GM13977 (cell line): ENCODE results near the gene BDKRB1.

Experiments used
- DNase-seq: peaks from one replicate; pipeline ENCODE4 v3.0.0; 2012; ENCODE audit warnings: low spot score
- in situ Hi-C: fragments of 300-500 bp; cut with MboI; formaldehyde crosslinking; loops from one replicate; pipeline ENCODE4 v1.12.0; 2022; ENCODE audit warnings: low sequenced_read_pairs, low pct_unique_long_range_greater_than_20kb, mixed read lengths, inconsistent platforms; ENCODE audit not compliant: unreplicated experiment
- TF ChIP-seq, protein P1 (sequence below): IDR thresholded peaks from 2 replicates; pipeline ENCODE4 v1.5.1; 2012; ENCODE audit warnings: mild to moderate bottlenecking, control low read depth; ENCODE audit not compliant: insufficient read depth; ENCODE audit errors: extremely low read depth, missing control alignments

Gene BDKRB1

DNA sequence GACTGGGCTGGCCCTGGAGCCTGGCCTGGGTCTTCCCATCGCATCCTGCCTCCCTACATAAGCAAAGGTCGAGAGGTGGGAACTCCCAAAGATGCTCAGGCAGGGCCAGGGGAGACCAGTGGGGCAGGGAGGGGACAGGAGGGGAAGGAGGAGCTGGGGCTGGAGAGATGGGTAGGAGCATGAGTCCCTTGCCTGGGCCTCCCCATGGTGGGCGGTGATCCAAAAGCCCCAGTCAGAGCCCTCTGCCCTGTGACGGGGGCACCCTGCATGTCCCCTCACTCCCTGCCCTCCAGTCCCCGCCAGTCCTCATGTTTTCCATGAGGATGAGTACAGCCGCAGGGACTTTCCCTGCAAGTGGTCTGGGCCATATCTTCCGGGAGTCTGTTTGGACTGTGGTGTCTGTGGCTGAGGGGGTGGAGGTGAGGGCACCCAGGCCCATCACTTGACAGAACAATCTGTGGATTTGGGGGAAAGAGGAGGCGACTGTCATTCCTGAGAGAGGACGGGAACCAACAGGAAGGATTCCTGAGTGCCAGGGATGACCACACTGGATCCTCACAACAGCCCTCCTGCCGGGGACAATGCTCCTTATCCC, 42.0 kb upstream of the BDKRB1 start:
- in situ Hi-C loops: no loop called here
- no peak for DNase-seq
- TF ChIP-seq, protein P1, sequence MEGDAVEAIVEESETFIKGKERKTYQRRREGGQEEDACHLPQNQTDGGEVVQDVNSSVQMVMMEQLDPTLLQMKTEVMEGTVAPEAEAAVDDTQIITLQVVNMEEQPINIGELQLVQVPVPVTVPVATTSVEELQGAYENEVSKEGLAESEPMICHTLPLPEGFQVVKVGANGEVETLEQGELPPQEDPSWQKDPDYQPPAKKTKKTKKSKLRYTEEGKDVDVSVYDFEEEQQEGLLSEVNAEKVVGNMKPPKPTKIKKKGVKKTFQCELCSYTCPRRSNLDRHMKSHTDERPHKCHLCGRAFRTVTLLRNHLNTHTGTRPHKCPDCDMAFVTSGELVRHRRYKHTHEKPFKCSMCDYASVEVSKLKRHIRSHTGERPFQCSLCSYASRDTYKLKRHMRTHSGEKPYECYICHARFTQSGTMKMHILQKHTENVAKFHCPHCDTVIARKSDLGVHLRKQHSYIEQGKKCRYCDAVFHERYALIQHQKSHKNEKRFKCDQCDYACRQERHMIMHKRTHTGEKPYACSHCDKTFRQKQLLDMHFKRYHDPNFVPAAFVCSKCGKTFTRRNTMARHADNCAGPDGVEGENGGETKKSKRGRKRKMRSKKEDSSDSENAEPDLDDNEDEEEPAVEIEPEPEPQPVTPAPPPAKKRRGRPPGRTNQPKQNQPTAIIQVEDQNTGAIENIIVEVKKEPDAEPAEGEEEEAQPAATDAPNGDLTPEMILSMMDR: no peak

DNA sequence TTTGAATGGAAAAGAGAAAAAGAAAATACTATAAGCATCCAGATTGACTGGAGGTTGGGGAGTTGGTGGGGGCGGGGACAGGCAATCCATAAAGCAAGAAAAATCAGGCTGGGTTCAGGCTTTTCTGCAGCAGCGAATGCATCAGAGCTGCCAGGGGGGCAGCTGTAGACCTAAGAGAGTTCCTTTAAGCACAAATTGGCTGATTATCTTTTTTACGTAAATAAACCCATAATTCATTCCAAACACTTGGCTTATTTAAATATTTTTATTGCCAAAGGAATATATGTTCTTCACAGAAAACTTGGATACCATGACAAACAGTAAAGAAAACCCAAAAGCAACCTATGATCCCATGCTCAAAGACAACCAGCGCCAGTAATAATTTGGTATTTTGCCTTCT, 41.2 kb upstream of the BDKRB1 start:
- TF ChIP-seq, protein P1: no peak
- in situ Hi-C loops: no loop called here
- DNase-seq: no peak

DNA sequence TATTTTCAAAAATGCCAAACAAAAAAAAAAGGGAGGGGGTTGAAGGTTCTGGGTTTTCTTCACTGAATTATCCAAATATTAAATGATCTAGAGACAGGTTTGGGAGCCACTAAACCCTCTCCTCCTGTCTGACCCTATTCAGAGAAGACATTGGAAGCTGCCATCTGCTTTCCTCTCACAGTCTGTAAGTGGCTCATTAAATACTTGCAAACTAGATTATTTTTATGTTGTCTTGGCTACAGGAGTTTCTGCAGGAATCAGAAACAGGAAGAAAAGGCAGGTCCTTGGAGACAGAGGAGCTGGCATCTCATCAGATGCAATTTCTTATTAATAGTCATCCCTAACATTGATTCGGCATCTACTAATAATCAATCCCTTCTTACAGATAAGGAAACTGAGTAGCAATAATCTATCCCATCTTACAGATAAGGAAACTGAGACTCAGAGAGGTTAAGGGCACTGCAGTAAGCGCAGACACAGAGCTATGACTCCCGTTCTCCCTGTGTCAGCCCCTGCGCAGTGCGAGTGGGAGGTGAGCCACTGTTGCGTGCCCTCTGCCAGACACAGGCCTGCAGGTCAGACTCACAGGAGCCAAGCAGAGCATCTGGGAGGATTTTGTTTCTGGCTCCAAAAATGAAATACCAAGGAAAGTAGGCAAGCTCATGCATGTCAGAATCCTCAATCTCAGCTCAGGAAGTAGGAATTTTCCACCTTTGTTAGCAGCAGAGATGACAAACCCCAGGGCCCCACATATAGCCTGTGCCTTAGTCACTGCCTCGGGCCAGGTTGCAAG, 40.4 kb upstream of the BDKRB1 start:
- in situ Hi-C loops: no loop called here
- no peak for DNase-seq
- TF ChIP-seq, protein P1: no peak

DNA sequence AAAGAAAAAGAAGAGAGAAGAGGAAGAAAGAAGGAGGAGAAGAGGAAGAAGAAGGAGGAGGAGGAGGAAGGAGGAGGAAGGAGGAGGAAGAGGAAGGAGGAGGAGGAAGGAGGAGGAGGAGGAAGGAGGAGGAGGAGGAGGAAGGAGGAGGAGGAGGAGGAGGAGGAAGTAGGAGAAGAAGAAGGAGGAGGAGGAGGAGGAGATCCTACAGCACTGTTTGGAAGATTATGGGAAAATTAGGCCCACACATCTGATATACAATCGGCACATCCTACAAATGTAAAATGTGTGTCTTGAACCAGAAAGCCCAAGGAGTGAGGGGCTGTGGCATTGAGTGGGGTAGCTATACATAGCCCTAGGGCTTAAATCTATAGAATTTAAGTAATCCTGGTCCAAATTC, 39.4 kb upstream of the BDKRB1 start:
- in situ Hi-C loops: no loop called here
- DNase-seq: no peak
- TF ChIP-seq, protein P1: no peak

DNA sequence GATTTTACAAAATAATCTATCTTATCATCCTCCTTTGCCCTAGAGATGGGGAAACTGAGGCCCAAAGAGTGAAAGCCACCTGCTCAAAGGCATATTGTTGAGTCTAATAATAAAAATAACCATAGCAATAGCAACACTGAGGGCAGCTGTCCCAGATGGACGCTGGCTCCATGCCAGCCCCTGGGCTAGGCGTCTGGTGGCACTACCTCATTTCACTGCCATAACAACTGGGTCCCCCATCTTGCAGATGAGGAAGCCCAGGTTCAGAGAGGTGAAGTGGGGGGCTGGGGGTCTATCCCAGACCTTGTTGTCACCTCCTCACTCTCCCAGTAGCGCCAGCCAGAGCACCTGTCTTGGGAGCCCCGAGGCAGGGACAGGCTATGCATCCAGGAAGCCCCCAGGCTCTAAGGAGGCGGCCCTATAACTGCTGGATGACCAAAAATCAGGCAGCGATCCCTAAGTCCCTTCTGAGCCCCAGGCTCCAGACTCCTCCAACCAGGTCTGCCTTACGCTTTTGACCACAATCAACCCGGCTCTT, 38.6 kb upstream of the BDKRB1 start:
- DNase-seq: no peak
- in situ Hi-C loops: no loop called here
- TF ChIP-seq, protein P1: no peak

DNA sequence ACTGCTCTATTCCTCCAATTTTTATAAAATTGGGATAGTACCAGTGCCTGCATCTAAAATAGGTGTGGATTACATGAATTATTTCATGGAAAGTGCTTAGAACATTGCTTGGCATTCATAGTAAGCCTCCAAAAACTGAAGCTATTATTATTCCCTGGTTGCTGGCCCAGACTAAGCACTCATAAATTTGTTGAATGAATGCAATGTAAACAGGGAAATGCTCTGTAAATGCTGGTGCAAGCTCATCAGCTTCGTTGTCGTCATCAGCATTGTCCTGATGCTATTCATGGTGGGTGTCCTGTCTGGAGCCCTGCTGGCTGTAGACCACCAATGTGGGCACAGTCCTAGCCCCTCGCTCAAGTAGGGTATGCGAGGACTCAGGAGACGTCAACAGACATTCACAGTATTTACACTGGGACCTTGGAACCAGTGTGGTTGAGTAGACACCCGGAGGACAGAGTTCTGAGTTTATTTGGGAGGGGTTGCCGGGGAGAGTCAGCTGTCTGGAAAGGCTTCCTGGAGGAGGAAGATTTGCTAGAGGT, 34.8 kb upstream of the BDKRB1 start:
- TF ChIP-seq, protein P1: no peak
- in situ Hi-C loops: no loop called here

More for the DNA sequence above, 34.8 kb upstream of the BDKRB1 start:
- no peak for DNase-seq
